H1 (cell line): Measurements from ENCODE around the gene APLN. TPM values are rescaled to one million over a fixed set of nuclear protein-coding genes. Genes with fewer than 3 reads are reported as not detected.

Experiments used
- CTCF ChIA-PET: fragments of 300-600 bp; sonication (Branson Sonifier 250); formaldehyde crosslinking; loops from one replicate; lab custom pipeline; 2021; ENCODE audit not compliant: partially characterized antibody; lab: Charles Lee
- POLR2A ChIA-PET: fragments of 300-600 bp; sonication (Branson Sonifier 250); formaldehyde crosslinking; loops from one replicate; lab custom pipeline; 2021; ENCODE audit warnings: inconsistent platforms; ENCODE audit not compliant: partially characterized antibody; lab: Charles Lee
- DNase-seq, 2 experiments: peaks; one replicate each; pipeline versions ENCODE4 v3.0.0 to v3.0.0-alpha.2; 2010 to 2022; ENCODE audit warnings: low spot score in 2 of 2, low read depth in 1 of 2, mixed read lengths in 1 of 2
- FAIRE-seq: peaks from 2 replicates; lab custom pipeline; 2011; peaks lifted over from hg19 to GRCh38; lab: Jason Lieb, UNC
- H2AFZ ChIP-seq: 2 replicates; pipeline ENCODE4 v1.8.1; 2012; ENCODE audit warnings: low read length, inconsistent platforms
- H2AK5ac ChIP-seq: 2 replicates; pipeline ENCODE4 v1.6.1; 2013; ENCODE audit warnings: low read depth, low read length
- H2BK120ac ChIP-seq: replicated peaks from 2 replicates; pipeline ENCODE3; 2013; ENCODE audit warnings: low read depth, low read length, inconsistent platforms
- H2BK12ac ChIP-seq: 2 replicates; pipeline ENCODE4 v1.6.1; 2013; ENCODE audit warnings: low read depth, low read length
- H2BK15ac ChIP-seq: 2 replicates; pipeline ENCODE4 v1.6.1; 2013; ENCODE audit warnings: low read length
- H2BK20ac ChIP-seq: 2 replicates; pipeline ENCODE4 v1.6.1; 2013; ENCODE audit warnings: low read length
- H2BK5ac ChIP-seq: 2 replicates; pipeline ENCODE4 v1.6.1; 2013; ENCODE audit warnings: low read depth, low read length
- H3K14ac ChIP-seq: 2 replicates; pipeline ENCODE4 v1.6.1; 2013; ENCODE audit warnings: inconsistent platforms; ENCODE audit not compliant: insufficient read length
- H3K18ac ChIP-seq: 2 replicates; pipeline ENCODE4 v1.6.1; 2013; ENCODE audit warnings: low read length; ENCODE audit errors: extremely low read depth
- H3K23ac ChIP-seq: 2 replicates; pipeline ENCODE4 v1.6.1; 2013; ENCODE audit warnings: inconsistent platforms; ENCODE audit not compliant: insufficient read length
- H3K23me2 ChIP-seq: 2 replicates; pipeline ENCODE4 v1.6.1; 2013; ENCODE audit warnings: low read depth, low read length
- H3K27ac ChIP-seq: 2 replicates; pipeline ENCODE4 v1.6.1; 2011; ENCODE audit warnings: low read depth, low read length, inconsistent platforms
- H3K27me3 ChIP-seq, 4 experiments: replicated peaks in 1 of 4; 1 replicate in 1 of 4; 2 replicates in 3 of 4; pipeline versions ENCODE4 v1.6.1 to v1.8.1; 2011 to 2013; ENCODE audit warnings: low read length in 3 of 4, mild to moderate bottlenecking in 3 of 4, inconsistent platforms in 2 of 4, mixed read lengths in 2 of 4, moderate library complexity in 1 of 4; ENCODE audit not compliant: control insufficient read depth in 3 of 4, insufficient read depth in 3 of 4; ENCODE audit errors: extremely low read depth in 1 of 4
- H3K36me3 ChIP-seq, 4 experiments: 2 replicates each; pipeline versions ENCODE4 v1.6.1 to v1.8.1; 2011 to 2013; ENCODE audit warnings: mild to moderate bottlenecking in 4 of 4, low read length in 3 of 4, moderate library complexity in 2 of 4, control low read depth in 1 of 4, inconsistent platforms in 1 of 4; ENCODE audit not compliant: insufficient read depth in 4 of 4, control insufficient read depth in 2 of 4
- H3K4ac ChIP-seq: replicated peaks from 2 replicates; pipeline ENCODE3; 2013; ENCODE audit warnings: low read length, low read depth, mixed read lengths, inconsistent platforms; ENCODE audit not compliant: insufficient read length
- H3K4me1 ChIP-seq, 4 experiments: replicated peaks in 1 of 4; 1 replicate in 1 of 4; 2 replicates in 3 of 4; pipeline versions ENCODE4 v1.6.1 to v1.8.1; 2011 to 2013; ENCODE audit warnings: low read length in 3 of 4, inconsistent platforms in 2 of 4, mixed read lengths in 1 of 4; ENCODE audit not compliant: insufficient read depth in 4 of 4, control insufficient read depth in 3 of 4
- H3K4me2 ChIP-seq, 2 experiments: 2 replicates each; pipeline versions ENCODE4 v1.6.1 to v1.8.1; 2011 to 2013; ENCODE audit warnings: low read depth in 2 of 2, low read length in 2 of 2, control low read depth in 1 of 2, inconsistent platforms in 1 of 2, mild to moderate bottlenecking in 1 of 2; ENCODE audit not compliant: insufficient read depth in 1 of 2
- H3K4me3 ChIP-seq, 4 experiments: fragments of 200-600, 300-600 bp in 1 of 4; sonication (generic), shearing (Covaris generic), sonication (Bioruptor Twin) in 1 of 4; 2 replicates each; pipeline versions ENCODE4 v1.5.1 to v1.8.1; 2011 to 2016; ENCODE audit warnings: low read length in 4 of 4, low read depth in 3 of 4, control low read depth in 2 of 4, inconsistent platforms in 2 of 4, mild to moderate bottlenecking in 2 of 4, mixed read lengths in 1 of 4, moderate library complexity in 1 of 4; ENCODE audit not compliant: insufficient read depth in 2 of 4; ENCODE audit errors: extremely low read depth in 1 of 4
- H3K56ac ChIP-seq: replicated peaks from 2 replicates; pipeline ENCODE3; 2013; ENCODE audit warnings: low read depth, mild to moderate bottlenecking, mixed read lengths, low read length, inconsistent platforms; ENCODE audit not compliant: insufficient read length
- H3K79me1 ChIP-seq: 2 replicates; pipeline ENCODE4 v1.6.1; 2013; ENCODE audit warnings: low read depth, low read length, control low read depth
- H3K79me2 ChIP-seq, 2 experiments: 2 replicates each; pipeline versions ENCODE4 v1.6.1 to v1.8.1; 2012 to 2013; ENCODE audit warnings: low read length in 2 of 2, mild to moderate bottlenecking in 2 of 2, inconsistent platforms in 1 of 2; ENCODE audit not compliant: insufficient read depth in 2 of 2, control insufficient read depth in 1 of 2
- H3K9ac ChIP-seq, 4 experiments: replicated peaks in 1 of 4; 1 replicate in 1 of 4; 2 replicates in 3 of 4; pipeline versions ENCODE4 v1.6.1 to v1.8.1; 2011 to 2013; ENCODE audit warnings: low read depth in 3 of 4, low read length in 3 of 4, control low read depth in 2 of 4, mild to moderate bottlenecking in 2 of 4, moderate library complexity in 2 of 4, inconsistent platforms in 1 of 4; ENCODE audit errors: extremely low read depth in 1 of 4
- H3K9me3 ChIP-seq, 2 experiments: 2 replicates each; pipeline versions ENCODE4 v1.6.1 to v1.8.1; 2012 to 2013; ENCODE audit warnings: mild to moderate bottlenecking in 2 of 2, moderate library complexity in 2 of 2, control low read depth in 1 of 2, inconsistent platforms in 1 of 2, low read depth in 1 of 2, low read length in 1 of 2, mixed read lengths in 1 of 2; ENCODE audit not compliant: insufficient read depth in 2 of 2
- H4K20me1 ChIP-seq, 2 experiments: replicated peaks in 1 of 2; 2 replicates each; pipeline versions ENCODE3 to v1.8.1; 2011 to 2013; ENCODE audit warnings: inconsistent platforms in 2 of 2, low read length in 2 of 2, mild to moderate bottlenecking in 1 of 2; ENCODE audit not compliant: insufficient read depth in 2 of 2, control insufficient read depth in 1 of 2
- H4K5ac ChIP-seq: 2 replicates; pipeline ENCODE4 v1.6.1; 2013; ENCODE audit warnings: low read length, low read depth, mixed read lengths, inconsistent platforms; ENCODE audit not compliant: insufficient read length
- H4K8ac ChIP-seq: 2 replicates; pipeline ENCODE4 v1.8.0; 2013; ENCODE audit warnings: mild to moderate bottlenecking, moderate library complexity, low read length, inconsistent platforms; ENCODE audit not compliant: insufficient read depth; ENCODE audit errors: extremely low read depth
- H4K91ac ChIP-seq: replicated peaks from 2 replicates; pipeline ENCODE3; 2013; ENCODE audit warnings: low read length, mixed read lengths, inconsistent platforms; ENCODE audit not compliant: insufficient read length
- ZNF274 ChIP-seq: IDR thresholded peaks from 2 replicates; pipeline ENCODE4 v1.7.0; 2012; ENCODE audit warnings: low read length, borderline replicate concordance; ENCODE audit errors: extremely low read depth
- WGBS, 2 experiments: shearing (Covaris generic) in 1 of 2; methylation state at CpG; one replicate each; pipeline versions ENCODE4 v1.1.6 to v1.1.7; 2013 to 2015; ENCODE audit warnings: low lambda C conversion rate in 2 of 2, mixed read lengths in 2 of 2, inconsistent platforms in 1 of 2, low coverage in 1 of 2, missing lambda C conversion rate in 1 of 2; ENCODE audit not compliant: insufficient replicate concordance in 2 of 2, insufficient coverage in 1 of 2, insufficient read length in 1 of 2; ENCODE audit errors: extremely low coverage in 1 of 2, missing lambda C conversion rate in 1 of 2; 5-methylcytosine and 5-hydroxymethylcytosine counted together
- polyA plus RNA-seq, 7 experiments: library from polyadenylated mRNA; depleted of rRNA in 3 of 7; stranded (reverse) in 5 of 7; unstranded in 2 of 7; fragments of >200 nt in 5 of 7; fragments of 200-250 nt in 2 of 7; gene quantifications; 1 replicate in 5 of 7; 2 replicates in 1 of 7; 4 replicates in 1 of 7; pipeline versions ENCODE4 v1.2.1 to v1.2.3, GENCODE V29; 2011 to 2013; ENCODE audit warnings: missing spikeins in 2 of 7, mixed read lengths in 2 of 7
- total RNA-seq: library from RNA; stranded (reverse); fragmentation: NEBNext Ultra II Directional; extraction: Animal tissue kit (Norgen Biotek cat#: 25700); gene quantifications from 2 replicates; pipeline ENCODE4 v1.2.1, GENCODE V29; 2021

Gene APLN
- total and polyA plus RNA-seq, 2 of the 8 experiments (the other 6 are each of a cell fraction or from before 2014, with no cell fraction given): 1.1 to 1.8 TPM

GRCh38 chrX:129650821-129651510 lies 3.8 kb downstream of the APLN start:
- Histone ChIP-seq H2AFZ (no peak overlapping the region), H3K4me2 (no peak overlapping the region), H3K23me2 (peaks cover 6% of the 10 kb centered on the region; the same call in 1 of the 2 replicates), H4K5ac (no peak overlapping the region), H2BK15ac (no peak overlapping the region), H3K9ac (no peak overlapping the region), H3K9me3 (no peaks in the 10 kb centered on the region), H2BK5ac (no peak overlapping the region), H2BK120ac (no peak overlapping the region), H4K20me1 (no peaks in the 10 kb centered on the region), H2AK5ac (no peak overlapping the region), H4K91ac (no peak overlapping the region), H3K27ac (no peak overlapping the region), H2BK20ac (no peak overlapping the region), H3K4ac (no peak overlapping the region), H3K4me3 (no peak overlapping the region), H3K14ac (no peak overlapping the region), H3K27me3 (peaks cover 14 to 57% (median 45%) of the 10 kb centered on the region in 4 experiments), H4K8ac (no peak overlapping the region), H3K79me2 (no peaks in the 10 kb centered on the region), H3K36me3 (no peaks in the 10 kb centered on the region), H3K4me1 (peaks cover 3 to 12% (median 7%) of the 10 kb centered on the region in 4 experiments; a peak in 6 of 7 replicates), H2BK12ac (no peak overlapping the region), H3K79me1 (no peaks in the 10 kb centered on the region), H3K23ac (no peak overlapping the region), H3K18ac (no peak overlapping the region), H3K56ac (no peak overlapping the region)
- 94% methylated on average over 4 of the region's 7 CpGs; no CpG with 5 or more reads in 1 of the 2 experiments for WGBS, 2 experiments
- ChIA-PET CTCF (interaction anchor here (0.9 to 1.8 kb wide), 3 partner anchors 13 to 122 kb away, joined by 3 to 6 read pairs (median 4); no protein-coding TSS in a partner anchor), POLR2A (interaction anchor here (1.1 kb wide), 1 partner anchor 10 kb away, joined by 3 read pairs; no protein-coding TSS in a partner anchor)
- FAIRE-seq (no peak), DNase-seq (no peak)
- TF ChIP-seq ZNF274: no peak
